Coronary artery (tissue), 2 donors: Measurements from ENCODE around the gene SLC16A12.

ENCODE experiments used
- DNase-seq: peaks from one replicate; pipeline ENCODE4 v3.0.0-alpha.2; 2017; ENCODE audit warnings: low spot score
- H3K27ac ChIP-seq, 2 donors: fragments of 200-600 bp; sonication (generic); one replicate each; pipeline ENCODE4 v1.5.1; 2016 to 2019
- H3K4me3 ChIP-seq: fragments of 200-600 bp; sonication (generic); 2 replicates; pipeline ENCODE4 v1.5.1; 2016; ENCODE audit warnings: mild to moderate bottlenecking, moderate library complexity
- CTCF ChIP-seq: fragments of 200-600 bp; sonication (generic); IDR thresholded peaks from one replicate; pipeline ENCODE4 v1.5.1; 2019; ENCODE audit warnings: antibody characterized with exemption

SLC16A12 gene

GRCh38 chr10:89574368-89574767, 39.0 kb upstream of the SLC16A12 start:
- no peak overlapping the region for H3K27ac ChIP-seq
- DNase-seq: no peak
- TF ChIP-seq CTCF: no peak
- H3K4me3 ChIP-seq: no peak overlapping the region

- no peak overlapping the region for H3K4me3 ChIP-seq
- DNase-seq: no peak
- TF ChIP-seq CTCF: no peak
- H3K27ac ChIP-seq: no peak overlapping the region
Measured at GRCh38 chr10:89567576-89568245, 32.3 kb upstream of the SLC16A12 start.

- DNase-seq: no peak
- TF ChIP-seq CTCF: no peak
- Histone ChIP-seq H3K27ac (no peak overlapping the region), H3K4me3 (no peak overlapping the region)
Measured at GRCh38 chr10:89566992-89567391, 31.6 kb upstream of the SLC16A12 start.

- no peak for DNase-seq
- no peak for TF ChIP-seq CTCF
- Histone ChIP-seq H3K27ac (no peak overlapping the region), H3K4me3 (no peak overlapping the region)
Measured at GRCh38 chr10:89566095-89566950, 30.9 kb upstream of the SLC16A12 start.

- TF ChIP-seq CTCF: no peak
- no peak overlapping the region for H3K4me3 ChIP-seq
- no peak overlapping the region for H3K27ac ChIP-seq
- DNase-seq: no peak
Measured at GRCh38 chr10:89565180-89565579, 29.8 kb upstream of the SLC16A12 start.

GRCh38 chr10:89563861-89564478, 28.6 kb upstream of the SLC16A12 start:
- Histone ChIP-seq H3K4me3 (no peak overlapping the region), H3K27ac (no peak overlapping the region)
- peak; percentile 60 for TF ChIP-seq CTCF
- DNase-seq: no peak
